Glomerular visceral epithelial cell (primary cell): ENCODE measurements around the gene MECR.
"Not testable (repeated sequence)": the region's sequence is repeated elsewhere in the genome, so short reads cannot be mapped to it uniquely, and the experiment has no call there.

ENCODE experiments used
- DNase-seq: peaks from one replicate; pipeline ENCODE4 v3.0.0-alpha.2; 2016; ENCODE audit errors: extremely low spot score

Gene MECR

GRCh38 chr1:29169976-29170375 is 60.8 kb downstream of the MECR start:
- no peak for DNase-seq

GRCh38 chr1:29167904-29168303 is 62.8 kb downstream of the MECR start:
- DNase-seq = no peak

- DNase-seq = peak; percentile 33
Observed at GRCh38 chr1:29166291-29166878, 64.3 kb downstream of the MECR start.

GRCh38 chr1:29164588-29164987 is 66.1 kb downstream of the MECR start:
- no peak for DNase-seq

- no peak for DNase-seq
Observed at GRCh38 chr1:29162476-29163138, 68.1 kb downstream of the MECR start.

GRCh38 chr1:29162025-29162424 is 68.7 kb downstream of the MECR start:
- no peak for DNase-seq

- DNase-seq = no peak
Observed at GRCh38 chr1:29159773-29160172, 71.0 kb downstream of the MECR start.

GRCh38 chr1:29157269-29157601 is 73.5 kb downstream of the MECR start:
- DNase-seq = no peak

GRCh38 chr1:29156543-29157268 is 74.0 kb downstream of the MECR start:
- DNase-seq = no peak

GRCh38 chr1:29152046-29152805 is 78.5 kb downstream of the MECR start:
- DNase-seq = no peak

- not testable (repeated sequence) for DNase-seq
Observed at GRCh38 chr1:29150346-29150745, 80.4 kb downstream of the MECR start.

GRCh38 chr1:29148656-29149491 is 81.9 kb downstream of the MECR start:
- no peak for DNase-seq

GRCh38 chr1:29145739-29146437 is 84.8 kb downstream of the MECR start:
- peak; percentile 72 for DNase-seq

- DNase-seq = no peak
Observed at GRCh38 chr1:29144178-29144577, 86.6 kb downstream of the MECR start.

GRCh38 chr1:29142714-29143113 is 88.0 kb downstream of the MECR start:
- no peak for DNase-seq
